RCC 7860 (cell line): ENCODE results near the gene FAM209A.
"Not testable (repeated sequence)": the region's sequence is repeated elsewhere in the genome, so short reads cannot be mapped to it uniquely, and the experiment has no call there.

ENCODE experiments used
- DNase-seq: peaks from one replicate; pipeline ENCODE4 v3.0.0-alpha.2; 2015; ENCODE audit warnings: low spot score
- FAIRE-seq: peaks from 2 replicates; lab custom pipeline; 2012; peaks lifted over from hg19 to GRCh38; lab: Jason Lieb, UNC

FAM209A gene

GRCh38 chr20:56524444-56524843 is at the start of gene FAM209A:
Gene FAM209A (plus strand): TSS chr20:56524744. CDS start chr20:56524809, 65 bp downstream.
- DNase-seq, FAIRE-seq: not testable (repeated sequence)

- no peak for DNase-seq
- no peak for FAIRE-seq
Observed at GRCh38 chr20:56483970-56484369, 40.6 kb upstream of the FAM209A start.

GRCh38 chr20:56487216-56487615 is 37.3 kb upstream of the FAM209A start:
- FAIRE-seq: no peak
- no peak for DNase-seq

- FAIRE-seq: no peak
- DNase-seq: no peak
Observed at GRCh38 chr20:56488566-56488965, 36.0 kb upstream of the FAM209A start.

- FAIRE-seq: no peak
Observed at GRCh38 chr20:56501116-56501515, 23.4 kb upstream of the FAM209A start.

GRCh38 chr20:56503916-56504315 is 20.6 kb upstream of the FAM209A start:
- DNase-seq (no peak), FAIRE-seq (no peak)

More at GRCh38 chr20:56501116-56501515, 23.4 kb upstream of the FAM209A start:
- DNase-seq: no peak

- DNase-seq (no peak), FAIRE-seq (no peak)
Observed at GRCh38 chr20:56504373-56505005, 20.1 kb upstream of the FAM209A start.

GRCh38 chr20:56506103-56506502 is 18.4 kb upstream of the FAM209A start:
- DNase-seq (no peak), FAIRE-seq (no peak)

GRCh38 chr20:56511926-56512325 is 12.6 kb upstream of the FAM209A start:
- no peak for DNase-seq

GRCh38 chr20:56513161-56514150 is 11.1 kb upstream of the FAM209A start:
- FAIRE-seq (no peak), DNase-seq (no peak)

More at GRCh38 chr20:56511926-56512325, 12.6 kb upstream of the FAM209A start:
- no peak for FAIRE-seq

- DNase-seq: no peak
- FAIRE-seq: no peak
Observed at GRCh38 chr20:56516631-56517030, 7.9 kb upstream of the FAM209A start.

GRCh38 chr20:56517211-56517610 is 7.3 kb upstream of the FAM209A start:
- FAIRE-seq (no peak), DNase-seq (no peak)

- no peak for DNase-seq
- no peak for FAIRE-seq
Observed at GRCh38 chr20:56517641-56518040, 6.9 kb upstream of the FAM209A start.

- FAIRE-seq: no peak
- no peak for DNase-seq
Observed at GRCh38 chr20:56518126-56518525, 6.4 kb upstream of the FAM209A start.

GRCh38 chr20:56518721-56519398 is 5.7 kb upstream of the FAM209A start:
- no peak for FAIRE-seq
- no peak for DNase-seq

- FAIRE-seq (no peak), DNase-seq (no peak)
Observed at GRCh38 chr20:56519551-56519950, 5.0 kb upstream of the FAM209A start.

GRCh38 chr20:56520180-56520579 is 4.4 kb upstream of the FAM209A start:
- DNase-seq (no peak), FAIRE-seq (no peak)

- DNase-seq, FAIRE-seq: not testable (repeated sequence)
Observed at GRCh38 chr20:56520746-56521354, 3.7 kb upstream of the FAM209A start.

GRCh38 chr20:56522311-56522710 is 2.2 kb upstream of the FAM209A start:
- no peak for FAIRE-seq
- DNase-seq: no peak

GRCh38 chr20:56527521-56527920 is 3.0 kb downstream of the FAM209A start:
- DNase-seq (no peak), FAIRE-seq (no peak)

- DNase-seq, FAIRE-seq: not testable (repeated sequence)
Observed at GRCh38 chr20:56532946-56533345, 8.4 kb downstream of the FAM209A start, which contains the start of gene FAM209B. Gene FAM209B (plus strand): TSS chr20:56533246. CDS start chr20:56533342, 96 bp downstream.
